ENCODE results near the gene BET1L. TPM values are rescaled to one million over a fixed set of nuclear protein-coding genes. Genes with fewer than 3 reads are reported as not detected.

The BET1L gene
- total and polyA plus RNA-seq, 4 donors = 7.6 to 32.6 (median 23.4) TPM

- TF ChIP-seq GABPA (IDR thresholded peaks at IDR 0.05 in 1 of 2, conservative IDR thresholded peaks at IDR 0.05 in 1 of 2) = no peak
- TF ChIP-seq TAF1 (conservative IDR thresholded peaks at IDR 0.05) = no peak
- no peak for TF ChIP-seq YY1 (IDR thresholded peaks at IDR 0.05)
- no peak for TF ChIP-seq SP1 (IDR thresholded peaks at IDR 0.05)
- no peak for TF ChIP-seq HNF4A (conservative IDR thresholded peaks at IDR 0.05)
- no peak for TF ChIP-seq ATF3 (IDR thresholded peaks at IDR 0.05)
- no peak for TF ChIP-seq NR2F2 (IDR thresholded peaks at IDR 0.05)
- no peak for TF ChIP-seq ZBTB33 (IDR thresholded peaks at IDR 0.05)
- no peak for TF ChIP-seq HNF4G (IDR thresholded peaks at IDR 0.05)
- no peak for TF ChIP-seq FOXA1 (IDR thresholded peaks at IDR 0.05)
- no peak for TF ChIP-seq EGR1 (IDR thresholded peaks at IDR 0.05; ENCODE audit: low read depth in 2 of 2)
Observed at GRCh38 chr11:249062-249461, 41.9 kb upstream of the BET1L start (continued).

- Histone ChIP-seq H3K4me3 (ENCODE audit: low read depth in 1 of 3, low read length in 3 of 3) (no peak overlapping the region), H3K27me3 (ENCODE audit: control insufficient read depth in 4 of 4, insufficient read depth in 4 of 4, low read length in 3 of 4) (no peaks in the 10 kb centered on the region), H3K36me3 (ENCODE audit: control insufficient read depth in 4 of 4, insufficient read depth in 3 of 4, low read depth in 1 of 4, low read length in 3 of 4) (peaks cover 11 to 65% (median 36%) of the 10 kb centered on the region in 4 donors), H3K4me1 (ENCODE audit: control insufficient read depth in 4 of 4, insufficient read depth in 4 of 4, low read length in 3 of 4) (no peaks in the 10 kb centered on the region), H3K9ac (ENCODE audit: low read depth in 1 of 2, low read length in 2 of 2) (no peak overlapping the region), H3K27ac (ENCODE audit: low read depth in 1 of 2, low read length in 2 of 2) (no peak overlapping the region), H3K9me3 (ENCODE audit: control insufficient read depth in 4 of 4, low read length in 3 of 4) (no peaks in the 10 kb centered on the region)
- TF ChIP-seq TAF1 (conservative IDR thresholded peaks at IDR 0.05) (no peak), JUND (IDR thresholded peaks at IDR 0.05) (no peak), FOXA1 (IDR thresholded peaks at IDR 0.05) (no peak), NR2F2 (IDR thresholded peaks at IDR 0.05) (no peak)
- WGBS = 93% methylated on average over 2 of the region's 2 CpGs
- DNase-seq (ENCODE audit: low spot score) = no peak
Observed at GRCh38 chr11:244376-244775, 37.2 kb upstream of the BET1L start.

GRCh38 chr11:241634-242033 lies 34.4 kb upstream of the BET1L start:
- H3K36me3 ChIP-seq (ENCODE audit: control insufficient read depth in 4 of 4, insufficient read depth in 3 of 4, low read depth in 1 of 4, low read length in 3 of 4) = peaks cover 4 to 42% (median 23%) of the 10 kb centered on the region in 4 donors
- no peak overlapping the region for H3K9ac ChIP-seq (ENCODE audit: low read depth in 1 of 2, low read length in 2 of 2)
- H3K9me3 ChIP-seq (ENCODE audit: control insufficient read depth in 4 of 4, low read length in 3 of 4) = no peaks in the 10 kb centered on the region
- no peak overlapping the region for H3K4me3 ChIP-seq (ENCODE audit: low read depth in 1 of 3, low read length in 3 of 3)
- H3K27ac ChIP-seq (ENCODE audit: low read depth in 1 of 2, low read length in 2 of 2) = no peak overlapping the region
- 94% methylated on average over 5 of the region's 5 CpGs for WGBS
- TF ChIP-seq FOXA1 (IDR thresholded peaks at IDR 0.05) = no peak
- TF ChIP-seq EGR1 (IDR thresholded peaks at IDR 0.05; ENCODE audit: low read depth in 2 of 2) = no peak
- TF ChIP-seq RXRA (IDR thresholded peaks at IDR 0.05) = no peak
- no peak for TF ChIP-seq HNF4G (IDR thresholded peaks at IDR 0.05)
- DNase-seq (ENCODE audit: low spot score) = no peak
- H3K4me1 ChIP-seq (ENCODE audit: control insufficient read depth in 4 of 4, insufficient read depth in 4 of 4, low read length in 3 of 4) = peaks cover 3 to 17% (median 10%) of the 10 kb centered on the region in 4 donors
- H3K27me3 ChIP-seq (ENCODE audit: control insufficient read depth in 4 of 4, insufficient read depth in 4 of 4, low read length in 3 of 4) = no peaks in the 10 kb centered on the region

GRCh38 chr11:240315-240714 lies 33.1 kb upstream of the BET1L start:
- no peaks in the 10 kb centered on the region for H3K9me3 ChIP-seq (ENCODE audit: control insufficient read depth in 4 of 4, low read length in 3 of 4)
- no peak overlapping the region for H3K4me3 ChIP-seq (ENCODE audit: low read depth in 1 of 3, low read length in 3 of 3)
- no peak overlapping the region for H3K27ac ChIP-seq (ENCODE audit: low read depth in 1 of 2, low read length in 2 of 2)
- 21% methylated on average over 1 of the region's 1 CpG for WGBS
- H3K9ac ChIP-seq (ENCODE audit: low read depth in 1 of 2, low read length in 2 of 2) = no peak overlapping the region
- H3K27me3 ChIP-seq (ENCODE audit: control insufficient read depth in 4 of 4, insufficient read depth in 4 of 4, low read length in 3 of 4) = no peaks in the 10 kb centered on the region
- H3K36me3 ChIP-seq (ENCODE audit: control insufficient read depth in 4 of 4, insufficient read depth in 3 of 4, low read depth in 1 of 4, low read length in 3 of 4) = peaks cover 0 to 30% (median 18%) of the 10 kb centered on the region in 4 donors
- peaks cover 3 to 21% (median 16%) of the 10 kb centered on the region in 4 donors for H3K4me1 ChIP-seq (ENCODE audit: control insufficient read depth in 4 of 4, insufficient read depth in 4 of 4, low read length in 3 of 4)
- no peak for DNase-seq (ENCODE audit: low spot score)
- no peak for TF ChIP-seq NR2F2 (IDR thresholded peaks at IDR 0.05)
- no peak for TF ChIP-seq YY1 (IDR thresholded peaks at IDR 0.05)
- TF ChIP-seq FOXA1 (IDR thresholded peaks at IDR 0.05) = no peak
- TF ChIP-seq FOXA2 (IDR thresholded peaks at IDR 0.05) = no peak
- TF ChIP-seq GABPA (IDR thresholded peaks at IDR 0.05 in 1 of 2, conservative IDR thresholded peaks at IDR 0.05 in 1 of 2) = no peak
- no peak for TF ChIP-seq RAD21 (IDR thresholded peaks at IDR 0.05)
- TF ChIP-seq ATF3 (IDR thresholded peaks at IDR 0.05) = no peak
- TF ChIP-seq MAX (IDR thresholded peaks at IDR 0.05) = no peak
- no peak for TF ChIP-seq TAF1 (conservative IDR thresholded peaks at IDR 0.05)
- TF ChIP-seq EGR1 (IDR thresholded peaks at IDR 0.05; ENCODE audit: low read depth in 2 of 2) = no peak
- TF ChIP-seq HNF4A (conservative IDR thresholded peaks at IDR 0.05) = no peak
- no peak for TF ChIP-seq JUND (IDR thresholded peaks at IDR 0.05)
- TF ChIP-seq HNF4G (IDR thresholded peaks at IDR 0.05) = no peak
- TF ChIP-seq REST (IDR thresholded peaks at IDR 0.05) = no peak
- no peak for TF ChIP-seq ZBTB33 (IDR thresholded peaks at IDR 0.05)
- no peak for TF ChIP-seq SP1 (IDR thresholded peaks at IDR 0.05)
